Measurements from ENCODE around the gene PRAMEF2.
"Not testable (repeated sequence)": the region's sequence is repeated elsewhere in the genome, so short reads cannot be mapped to it uniquely, and the experiment has no call there.

- TF ChIP-seq CTCF, POLR2AphosphoS5, EP300 (IDR thresholded peaks at IDR 0.05): not testable (repeated sequence)
Measured at GRCh38 chr1:12833251-12833650, 23.6 kb upstream of the PRAMEF2 start.
